HEK293 (cell line): Measurements from ENCODE around the gene MRPS18B.
A peak's percentile ranks its signal among the peaks of the same experiment; 100 is the strongest.

Experiments used
- CTCF ChIA-PET: fragments of 350-600 bp; formaldehyde crosslinking; extraction: SDS; loops from one replicate; lab custom pipeline; 2021; ENCODE audit warnings: antibody characterized with exemption; lab: Yijun Ruan, JAX
- POLR2A ChIA-PET: fragments of 300-600 bp; formaldehyde crosslinking; extraction: SDS; loops from one replicate; lab custom pipeline; 2020; ENCODE audit warnings: antibody characterized with exemption, inconsistent platforms; lab: Yijun Ruan, JAX
- H3K27ac ChIP-seq: fragments of 200-500 bp; sonication (Bioruptor generic); 2 replicates; pipeline ENCODE4 v1.5.1; 2014; ENCODE audit warnings: low read depth, low read length, control low read depth, inconsistent platforms; ENCODE audit errors: extremely low read depth
- H3K36me3 ChIP-seq, 2 experiments: fragments of 200-500 bp in 1 of 2; sonication (Bioruptor generic) in 1 of 2; 1 replicate in 1 of 2; 2 replicates in 1 of 2; pipeline ENCODE4 v1.5.1; 2014 to 2017; ENCODE audit warnings: inconsistent platforms in 2 of 2, low read length in 2 of 2; ENCODE audit not compliant: control insufficient read depth in 2 of 2, insufficient read depth in 1 of 2
- H3K4me1 ChIP-seq: fragments of 200-500 bp; sonication (Bioruptor generic); 2 replicates; pipeline ENCODE4 v1.5.1; 2014; ENCODE audit warnings: mild to moderate bottlenecking, low read length, inconsistent platforms; ENCODE audit not compliant: control insufficient read depth, insufficient read depth
- H3K4me3 ChIP-seq: 2 replicates; pipeline ENCODE4 v1.5.1; 2011; ENCODE audit warnings: low read depth, mild to moderate bottlenecking, control low read depth, low read length, moderate library complexity
- H3K9me3 ChIP-seq: fragments of 200-500 bp; sonication (Bioruptor generic); 2 replicates; pipeline ENCODE4 v1.5.1; 2014; ENCODE audit warnings: low read depth, low read length, inconsistent platforms; ENCODE audit not compliant: control insufficient read depth, insufficient read depth
- GLI4 ChIP-seq: fragments of 450-650 bp; formaldehyde crosslinking; IDR thresholded peaks from 2 replicates; pipeline ENCODE4 v1.5.1; 2016; ENCODE audit warnings: missing biosample characterization, missing genetic modification characterization
- RBAK ChIP-seq: fragments of 450-650 bp; formaldehyde crosslinking; IDR thresholded peaks from 2 replicates; pipeline ENCODE4 v1.5.1; 2016; ENCODE audit warnings: missing biosample characterization, missing genetic modification characterization
- ZBTB21 ChIP-seq: fragments of 450-650 bp; formaldehyde crosslinking; IDR thresholded peaks from 2 replicates; pipeline ENCODE4 v1.5.1; 2017; ENCODE audit warnings: missing biosample characterization, missing genetic modification characterization
- ZFP69B ChIP-seq: fragments of 450-650 bp; formaldehyde crosslinking; IDR thresholded peaks from 2 replicates; pipeline ENCODE4 v1.5.1; 2016; ENCODE audit warnings: missing biosample characterization, missing genetic modification characterization
- ZNF146 ChIP-seq: fragments of 450-650 bp; formaldehyde crosslinking; IDR thresholded peaks from 2 replicates; pipeline ENCODE4 v1.5.1; 2016; ENCODE audit warnings: missing biosample characterization, missing genetic modification characterization
- ZNF239 ChIP-seq: fragments of 450-650 bp; formaldehyde crosslinking; IDR thresholded peaks from 2 replicates; pipeline ENCODE4 v1.5.1; 2016; ENCODE audit warnings: missing biosample characterization, missing genetic modification characterization
- ZNF341 ChIP-seq: fragments of 450-650 bp; formaldehyde crosslinking; IDR thresholded peaks from 2 replicates; pipeline ENCODE4; 2016; ENCODE audit warnings: low read depth, missing biosample characterization, missing genetic modification characterization
- ZNF600 ChIP-seq: fragments of 450-650 bp; formaldehyde crosslinking; IDR thresholded peaks from 2 replicates; pipeline ENCODE4 v1.5.1; 2016; ENCODE audit warnings: missing biosample characterization, missing genetic modification characterization
- ZNF629 ChIP-seq: fragments of 450-650 bp; formaldehyde crosslinking; IDR thresholded peaks from 2 replicates; pipeline ENCODE4 v1.5.1; 2017; ENCODE audit warnings: missing biosample characterization, missing genetic modification characterization
- ZNF664 ChIP-seq: fragments of 450-650 bp; formaldehyde crosslinking; IDR thresholded peaks from 2 replicates; pipeline ENCODE4 v1.5.1; 2016; ENCODE audit warnings: missing biosample characterization, missing genetic modification characterization
- ZNF747 ChIP-seq: fragments of 450-650 bp; formaldehyde crosslinking; IDR thresholded peaks from 2 replicates; pipeline ENCODE4 v1.5.1; 2016; ENCODE audit warnings: missing biosample characterization, missing genetic modification characterization
- TF ChIP-seq, protein P1 (sequence below): fragments of 450-650 bp; formaldehyde crosslinking; IDR thresholded peaks from 2 replicates; pipeline ENCODE4 v1.5.1; 2017; ENCODE audit warnings: missing biosample characterization, missing genetic modification characterization
- TF ChIP-seq, protein P2 (sequence below): fragments of 450-650 bp; formaldehyde crosslinking; IDR thresholded peaks from 2 replicates; pipeline ENCODE4 v1.5.1; 2016; ENCODE audit warnings: missing biosample characterization, missing genetic modification characterization
- TF ChIP-seq, protein P3 (sequence below): fragments of 450-650 bp; formaldehyde crosslinking; IDR thresholded peaks from 2 replicates; pipeline ENCODE4 v1.5.1; 2016; ENCODE audit warnings: missing biosample characterization, missing genetic modification characterization, borderline replicate concordance
- TF ChIP-seq, protein P4 (sequence below): fragments of 450-650 bp; formaldehyde crosslinking; IDR thresholded peaks from 2 replicates; pipeline ENCODE4; 2016; ENCODE audit warnings: missing biosample characterization, missing genetic modification characterization

Gene MRPS18B

DNA sequence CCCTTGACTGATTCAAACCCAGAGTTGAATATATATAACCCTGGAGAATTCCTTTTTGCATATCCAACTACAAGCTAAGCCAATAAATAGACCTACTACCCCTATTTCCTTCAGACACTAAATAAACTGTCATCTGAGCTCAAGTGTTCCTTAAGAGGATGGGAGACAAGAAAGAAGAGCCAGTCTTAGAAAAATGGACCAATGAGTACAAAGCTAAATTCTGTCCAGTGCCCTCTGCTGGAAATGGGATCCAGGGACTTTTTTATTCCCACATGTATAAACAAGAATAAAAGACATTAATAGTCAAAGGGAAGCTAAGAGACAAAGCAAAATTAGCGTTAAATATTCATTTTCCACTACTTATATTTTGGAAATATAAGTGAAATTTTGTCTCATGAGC lies 5.4 kb upstream of the MRPS18B start:
- H3K9me3 ChIP-seq, result no peaks in the 10 kb centered on the region
- TF ChIP-seq ZNF341 (tag by site-specific recombination), result peak; percentile 58
- no peak for TF ChIP-seq ZFP69B (tag by site-specific recombination)
- TF ChIP-seq, all 188 proteins: peak for 1
- CTCF ChIA-PET, result interaction anchor here (0.5 to 3.2 kb wide), 18 partner anchors 12 to 475 kb away, joined by 3 to 29 read pairs (median 4); partner anchors contain the start of gene C6orf136
- H3K36me3 ChIP-seq, result peaks cover 22 to 57% of the 10 kb centered on the region in 2 experiments
- POLR2A ChIA-PET, result interaction anchor here (0.5 to 4.8 kb wide), 24 partner anchors 12 to 235 kb away, joined by 3 to 197 read pairs (median 6); partner anchors contain the start of genes ABCF1, ATAT1, DHX16 and FLOT1
- H3K27ac ChIP-seq, result no peak overlapping the region
- peaks cover 18% of the 10 kb centered on the region for H3K4me1 ChIP-seq
- H3K4me3 ChIP-seq, result no peak overlapping the region

DNA sequence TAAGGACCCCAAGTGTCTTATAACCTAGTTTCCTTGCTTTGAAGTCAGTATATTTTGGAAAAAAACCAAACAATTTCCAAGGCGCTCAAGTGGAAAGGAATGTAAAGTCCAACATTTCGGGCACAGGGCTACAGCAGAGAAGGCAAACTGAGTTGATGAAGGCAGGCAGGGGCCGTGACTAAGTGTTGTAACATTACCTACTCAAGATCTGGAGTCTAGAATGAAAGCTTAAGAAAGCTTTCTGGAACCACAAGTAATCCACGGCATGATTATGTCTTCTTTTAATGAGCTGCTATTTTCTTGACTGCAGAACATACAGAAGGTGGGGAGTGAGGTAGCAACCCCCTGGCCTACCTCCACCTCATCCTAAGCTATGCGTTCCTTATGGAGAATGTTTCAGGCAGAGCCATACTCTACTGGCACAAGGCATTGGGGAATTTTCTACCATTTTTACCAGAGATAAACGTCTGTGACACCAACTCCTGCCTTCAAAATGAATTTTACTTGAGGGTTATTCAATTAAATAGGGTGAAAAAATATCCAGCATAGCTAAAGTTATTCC lies 4.9 kb upstream of the MRPS18B start:
- CTCF ChIA-PET, result interaction anchor here (0.6 to 3.2 kb wide), 20 partner anchors 9 to 475 kb away, joined by 3 to 29 read pairs (median 4); partner anchors contain the start of gene DHX16
- H3K27ac ChIP-seq, result peak overlapping the region; percentile 8; the same call in 1 of the 2 replicates
- H3K36me3 ChIP-seq, result peaks cover 17 to 51% of the 10 kb centered on the region in 2 experiments
- POLR2A ChIA-PET, result interaction anchor here (0.5 to 4.8 kb wide), 26 partner anchors 11 to 295 kb away, joined by 3 to 197 read pairs (median 6); partner anchors contain the start of genes ABCF1, ATAT1, DHX16 and FLOT1
- TF ChIP-seq, protein P1, sequence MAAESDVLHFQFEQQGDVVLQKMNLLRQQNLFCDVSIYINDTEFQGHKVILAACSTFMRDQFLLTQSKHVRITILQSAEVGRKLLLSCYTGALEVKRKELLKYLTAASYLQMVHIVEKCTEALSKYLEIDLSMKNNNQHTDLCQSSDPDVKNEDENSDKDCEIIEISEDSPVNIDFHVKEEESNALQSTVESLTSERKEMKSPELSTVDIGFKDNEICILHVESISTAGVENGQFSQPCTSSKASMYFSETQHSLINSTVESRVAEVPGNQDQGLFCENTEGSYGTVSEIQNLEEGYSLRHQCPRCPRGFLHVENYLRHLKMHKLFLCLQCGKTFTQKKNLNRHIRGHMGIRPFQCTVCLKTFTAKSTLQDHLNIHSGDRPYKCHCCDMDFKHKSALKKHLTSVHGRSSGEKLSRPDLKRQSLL (tag by site-specific recombination), result no peak
- TF ChIP-seq ZNF600 (tag by site-specific recombination), result peak; percentile 37; the same call in 1 of the 2 replicates
- TF ChIP-seq ZNF664 (tag by site-specific recombination), result peak; percentile 83
- TF ChIP-seq ZNF341 (tag by site-specific recombination), result no peak
- H3K4me1 ChIP-seq, result peaks cover 18% of the 10 kb centered on the region
- H3K9me3 ChIP-seq, result no peaks in the 10 kb centered on the region
- no peak overlapping the region for H3K4me3 ChIP-seq

DNA sequence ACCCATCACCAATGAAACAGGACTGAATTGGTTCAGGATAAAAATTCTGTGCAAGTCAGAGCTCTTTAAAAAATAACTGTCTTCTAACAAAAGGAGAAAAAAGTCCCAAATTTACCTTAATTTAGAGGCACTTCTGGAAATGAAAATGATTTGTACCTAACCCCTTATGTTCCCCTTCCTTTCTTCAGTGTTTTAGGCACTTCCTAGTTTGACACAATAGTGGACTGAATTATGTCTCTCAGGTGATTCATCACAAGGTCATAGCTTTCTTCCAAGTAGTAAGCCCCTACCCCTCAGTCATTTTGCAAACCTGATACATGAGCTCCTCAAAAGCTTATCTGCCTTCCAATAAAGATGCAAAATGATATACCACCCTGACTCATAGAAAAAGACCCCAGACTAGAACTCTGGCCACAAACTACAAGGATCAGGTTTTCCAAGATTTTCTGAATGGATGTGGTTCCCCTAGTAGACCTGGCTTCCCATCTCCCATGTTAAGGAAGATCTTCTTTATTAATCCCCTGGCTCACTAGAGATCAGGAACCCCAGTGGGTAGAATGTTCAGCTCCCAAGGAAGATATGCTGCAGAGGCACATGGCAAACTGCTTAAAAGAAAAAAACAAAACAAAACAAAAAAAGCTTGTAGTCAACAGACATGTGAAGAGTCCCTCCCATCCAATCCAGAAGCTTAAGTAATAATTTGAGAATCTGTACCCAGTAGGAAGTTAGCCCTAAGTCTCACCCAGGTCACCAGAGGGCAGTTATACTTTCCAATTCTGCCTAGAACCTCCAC lies 4.2 kb upstream of the MRPS18B start:
- ChIA-PET POLR2A (interaction anchor here (0.6 to 4.8 kb wide), 29 partner anchors 9 to 294 kb away, joined by 3 to 197 read pairs (median 6); partner anchors contain the start of genes ABCF1, ATAT1, DHX16 and FLOT1), CTCF (interaction anchor here (0.6 to 3.2 kb wide), 16 partner anchors 9 to 474 kb away, joined by 3 to 29 read pairs (median 4); partner anchors contain the start of gene DHX16)
- H3K4me3 ChIP-seq, result no peak overlapping the region
- no peak for TF ChIP-seq GLI4 (tag by site-specific recombination)
- TF ChIP-seq ZNF239 (tag by site-specific recombination), result no peak
- no peak for TF ChIP-seq RBAK
- TF ChIP-seq, protein P2, sequence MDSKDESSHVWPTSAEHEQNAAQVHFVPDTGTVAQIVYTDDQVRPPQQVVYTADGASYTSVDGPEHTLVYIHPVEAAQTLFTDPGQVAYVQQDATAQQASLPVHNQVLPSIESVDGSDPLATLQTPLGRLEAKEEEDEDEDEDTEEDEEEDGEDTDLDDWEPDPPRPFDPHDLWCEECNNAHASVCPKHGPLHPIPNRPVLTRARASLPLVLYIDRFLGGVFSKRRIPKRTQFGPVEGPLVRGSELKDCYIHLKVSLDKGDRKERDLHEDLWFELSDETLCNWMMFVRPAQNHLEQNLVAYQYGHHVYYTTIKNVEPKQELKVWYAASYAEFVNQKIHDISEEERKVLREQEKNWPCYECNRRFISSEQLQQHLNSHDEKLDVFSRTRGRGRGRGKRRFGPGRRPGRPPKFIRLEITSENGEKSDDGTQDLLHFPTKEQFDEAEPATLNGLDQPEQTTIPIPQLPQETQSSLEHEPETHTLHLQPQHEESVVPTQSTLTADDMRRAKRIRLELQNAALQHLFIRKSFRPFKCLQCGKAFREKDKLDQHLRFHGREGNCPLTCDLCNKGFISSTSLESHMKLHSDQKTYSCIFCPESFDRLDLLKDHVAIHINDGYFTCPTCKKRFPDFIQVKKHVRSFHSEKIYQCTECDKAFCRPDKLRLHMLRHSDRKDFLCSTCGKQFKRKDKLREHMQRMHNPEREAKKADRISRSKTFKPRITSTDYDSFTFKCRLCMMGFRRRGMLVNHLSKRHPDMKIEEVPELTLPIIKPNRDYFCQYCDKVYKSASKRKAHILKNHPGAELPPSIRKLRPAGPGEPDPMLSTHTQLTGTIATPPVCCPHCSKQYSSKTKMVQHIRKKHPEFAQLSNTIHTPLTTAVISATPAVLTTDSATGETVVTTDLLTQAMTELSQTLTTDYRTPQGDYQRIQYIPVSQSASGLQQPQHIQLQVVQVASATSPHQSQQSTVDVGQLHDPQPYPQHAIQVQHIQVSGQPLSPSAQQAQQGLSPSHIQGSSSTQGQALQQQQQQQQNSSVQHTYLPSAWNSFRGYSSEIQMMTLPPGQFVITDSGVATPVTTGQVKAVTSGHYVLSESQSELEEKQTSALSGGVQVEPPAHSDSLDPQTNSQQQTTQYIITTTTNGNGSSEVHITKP (tag by site-specific recombination), result 0 out of 2 replicates have a peak, but pooled peaks have one; percentile 11
- no peak for TF ChIP-seq ZNF146
- TF ChIP-seq, protein P3, sequence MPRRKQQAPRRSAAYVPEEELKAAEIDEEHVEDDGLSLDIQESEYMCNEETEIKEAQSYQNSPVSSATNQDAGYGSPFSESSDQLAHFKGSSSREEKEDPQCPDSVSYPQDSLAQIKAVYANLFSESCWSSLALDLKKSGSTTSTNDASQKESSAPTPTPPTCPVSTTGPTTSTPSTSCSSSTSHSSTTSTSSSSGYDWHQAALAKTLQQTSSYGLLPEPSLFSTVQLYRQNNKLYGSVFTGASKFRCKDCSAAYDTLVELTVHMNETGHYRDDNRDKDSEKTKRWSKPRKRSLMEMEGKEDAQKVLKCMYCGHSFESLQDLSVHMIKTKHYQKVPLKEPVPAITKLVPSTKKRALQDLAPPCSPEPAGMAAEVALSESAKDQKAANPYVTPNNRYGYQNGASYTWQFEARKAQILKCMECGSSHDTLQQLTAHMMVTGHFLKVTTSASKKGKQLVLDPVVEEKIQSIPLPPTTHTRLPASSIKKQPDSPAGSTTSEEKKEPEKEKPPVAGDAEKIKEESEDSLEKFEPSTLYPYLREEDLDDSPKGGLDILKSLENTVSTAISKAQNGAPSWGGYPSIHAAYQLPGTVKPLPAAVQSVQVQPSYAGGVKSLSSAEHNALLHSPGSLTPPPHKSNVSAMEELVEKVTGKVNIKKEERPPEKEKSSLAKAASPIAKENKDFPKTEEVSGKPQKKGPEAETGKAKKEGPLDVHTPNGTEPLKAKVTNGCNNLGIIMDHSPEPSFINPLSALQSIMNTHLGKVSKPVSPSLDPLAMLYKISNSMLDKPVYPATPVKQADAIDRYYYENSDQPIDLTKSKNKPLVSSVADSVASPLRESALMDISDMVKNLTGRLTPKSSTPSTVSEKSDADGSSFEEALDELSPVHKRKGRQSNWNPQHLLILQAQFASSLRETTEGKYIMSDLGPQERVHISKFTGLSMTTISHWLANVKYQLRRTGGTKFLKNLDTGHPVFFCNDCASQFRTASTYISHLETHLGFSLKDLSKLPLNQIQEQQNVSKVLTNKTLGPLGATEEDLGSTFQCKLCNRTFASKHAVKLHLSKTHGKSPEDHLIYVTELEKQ, result no peak
- TF ChIP-seq, protein P4, sequence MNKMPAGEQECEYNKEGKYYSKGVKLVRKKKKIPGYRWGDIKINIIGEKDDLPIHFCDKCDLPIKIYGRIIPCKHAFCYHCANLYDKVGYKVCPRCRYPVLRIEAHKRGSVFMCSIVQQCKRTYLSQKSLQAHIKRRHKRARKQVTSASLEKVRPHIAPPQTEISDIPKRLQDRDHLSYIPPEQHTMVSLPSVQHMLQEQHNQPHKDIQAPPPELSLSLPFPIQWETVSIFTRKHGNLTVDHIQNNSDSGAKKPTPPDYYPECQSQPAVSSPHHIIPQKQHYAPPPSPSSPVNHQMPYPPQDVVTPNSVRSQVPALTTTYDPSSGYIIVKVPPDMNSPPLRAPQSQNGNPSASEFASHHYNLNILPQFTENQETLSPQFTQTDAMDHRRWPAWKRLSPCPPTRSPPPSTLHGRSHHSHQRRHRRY, result no peak
- no peak for TF ChIP-seq ZBTB21 (tag by site-specific recombination)
- 0 out of 2 replicates have a peak, but pooled peaks have one; percentile 9 for TF ChIP-seq ZNF629 (tag by site-specific recombination)
- no peak for TF ChIP-seq ZNF747
- TF ChIP-seq, all 188 proteins: peak for 2
- Histone ChIP-seq H3K4me1 (peaks cover 18% of the 10 kb centered on the region), H3K9me3 (no peaks in the 10 kb centered on the region), H3K36me3 (peaks cover 10 to 44% of the 10 kb centered on the region in 2 experiments), H3K27ac (peak overlapping the region; percentile 8; the same call in 1 of the 2 replicates)
